Measurements from ENCODE around the gene SLC37A1. TPM values are rescaled to one million over a fixed set of nuclear protein-coding genes. Genes with fewer than 3 reads are reported as not detected.

SLC37A1 gene
- total RNA-seq, 1 experiment from 2014 or later: 8.9 TPM

GRCh38 chr21:42556960-42557359 is 43.3 kb downstream of the SLC37A1 start:
- no peak for DNase-seq (ENCODE audit: extremely low read depth, low read depth)

GRCh38 chr21:42557420-42557819 is 43.8 kb downstream of the SLC37A1 start:
- DNase-seq (ENCODE audit: extremely low read depth, low read depth): no peak

GRCh38 chr21:42558368-42558767 is 44.7 kb downstream of the SLC37A1 start:
- DNase-seq (ENCODE audit: extremely low read depth, low read depth): no peak

- no peak for DNase-seq (ENCODE audit: extremely low read depth, low read depth)
Measured at GRCh38 chr21:42558846-42559245, 45.2 kb downstream of the SLC37A1 start.

- DNase-seq (ENCODE audit: extremely low read depth, low read depth): no peak
Measured at GRCh38 chr21:42559326-42559725, 45.7 kb downstream of the SLC37A1 start.

GRCh38 chr21:42560517-42561179 is 47.0 kb downstream of the SLC37A1 start:
- DNase-seq (ENCODE audit: extremely low read depth, low read depth): no peak

GRCh38 chr21:42561762-42562650 is 48.4 kb downstream of the SLC37A1 start:
- no peak for DNase-seq (ENCODE audit: extremely low read depth, low read depth)

GRCh38 chr21:42562816-42563215 is 49.2 kb downstream of the SLC37A1 start:
- DNase-seq (ENCODE audit: extremely low read depth, low read depth): no peak

GRCh38 chr21:42563261-42563660 is 49.6 kb downstream of the SLC37A1 start:
- DNase-seq (ENCODE audit: extremely low read depth, low read depth): no peak

- DNase-seq (ENCODE audit: extremely low read depth, low read depth): no peak
Measured at GRCh38 chr21:42563686-42564085, 50.0 kb downstream of the SLC37A1 start.

GRCh38 chr21:42564561-42564971 is 50.9 kb downstream of the SLC37A1 start:
- no peak for DNase-seq (ENCODE audit: extremely low read depth, low read depth)

- DNase-seq (ENCODE audit: extremely low read depth, low read depth): no peak
Measured at GRCh38 chr21:42565206-42565810, 51.7 kb downstream of the SLC37A1 start.

- no peak for DNase-seq (ENCODE audit: extremely low read depth, low read depth)
Measured at GRCh38 chr21:42565886-42566523, 52.4 kb downstream of the SLC37A1 start.

- no peak for DNase-seq (ENCODE audit: extremely low read depth, low read depth)
Measured at GRCh38 chr21:42566524-42567213, 53.0 kb downstream of the SLC37A1 start.

GRCh38 chr21:42567214-42567555 is 53.5 kb downstream of the SLC37A1 start:
- no peak for DNase-seq (ENCODE audit: extremely low read depth, low read depth)

GRCh38 chr21:42567861-42568260 is 54.2 kb downstream of the SLC37A1 start:
- no peak for DNase-seq (ENCODE audit: extremely low read depth, low read depth)

GRCh38 chr21:42568376-42568775 is 54.7 kb downstream of the SLC37A1 start:
- no peak for DNase-seq (ENCODE audit: extremely low read depth, low read depth)

- DNase-seq (ENCODE audit: extremely low read depth, low read depth): no peak
Measured at GRCh38 chr21:42568866-42569731, 55.4 kb downstream of the SLC37A1 start.

- DNase-seq (ENCODE audit: extremely low read depth, low read depth): no peak
Measured at GRCh38 chr21:42569732-42570301, 56.2 kb downstream of the SLC37A1 start.

Data from NCI-H460 (cell line).